Lower leg skin (tissue), 4 donors: Measurements from ENCODE around the gene SRA1. TPM values are rescaled to one million over a fixed set of nuclear protein-coding genes. Genes with fewer than 3 reads are reported as not detected.
A peak's percentile ranks its signal among the peaks of the same experiment; 100 is the strongest.
"Not testable (repeated sequence)": the region's sequence is repeated elsewhere in the genome, so short reads cannot be mapped to it uniquely, and the experiment has no call there.

Source experiments
- DNase-seq, 2 donors: peaks; one replicate each; pipeline ENCODE4 v3.0.0-alpha.2; 2019; ENCODE audit warnings: low spot score in 2 of 2
- H3K4me3 ChIP-seq: fragments of 200-600 bp; sonication (generic); 2 replicates; pipeline ENCODE4 v1.5.1; 2017; ENCODE audit warnings: mild to moderate bottlenecking, low read depth; ENCODE audit not compliant: poor library complexity, severe bottlenecking
- POLR2A ChIP-seq, 2 donors: fragments of 450-650 bp; IDR thresholded peaks; one replicate each; pipeline ENCODE4 v1.6.1; 2016 to 2017; ENCODE audit warnings: antibody characterized with exemption in 2 of 2, mild to moderate bottlenecking in 1 of 2, moderate library complexity in 1 of 2
- WGBS, 2 donors: methylation state at CpG; one replicate each; pipeline ENCODE4 v1.1.5; 2018; 5-methylcytosine and 5-hydroxymethylcytosine counted together
- intact Hi-C: fragments of 100-400 bp; cut with DNase I; formaldehyde crosslinking; loops from one replicate; pipeline ENCODE4 v1.15.0; 2023; ENCODE audit warnings: low total_unique reads
- total RNA-seq, 4 donors: library from RNA; depleted of rRNA; stranded (reverse); fragments of >200 nt; gene quantifications; one replicate each; pipeline ENCODE4 v1.1.0, GENCODE V29; 2016
- TF ChIP-seq, protein P1 (sequence below), 3 donors: fragments of 450-650 bp; IDR thresholded peaks; one replicate each; pipeline ENCODE4 v1.5.1; 2016; ENCODE audit warnings: antibody characterized with exemption in 3 of 3, mild to moderate bottlenecking in 3 of 3, moderate library complexity in 2 of 3

Gene SRA1
- 10 to 100 TPM; 11.4 to 23.9 (median 14.6) TPM for total RNA-seq

GRCh38 chr5:140557136-140557805, at the start of gene SRA1:
Gene SRA1 (minus strand): TSS chr5:140557473. CDS start chr5:140557452, 21 bp downstream.
- intact Hi-C loops: no loop called here
- 1 to 2% methylated on average over 6 to 37 of the region's 46 CpGs for WGBS, 2 donors
- H3K4me3 ChIP-seq: peak within 1 kb of the TSS; percentile 87
- DNase-seq: peak; percentile 93 to 99
- TF ChIP-seq POLR2A (IDR thresholded peaks at IDR 0.05): peak in 1 of 2 donors; percentile 40
- TF ChIP-seq, protein P1, sequence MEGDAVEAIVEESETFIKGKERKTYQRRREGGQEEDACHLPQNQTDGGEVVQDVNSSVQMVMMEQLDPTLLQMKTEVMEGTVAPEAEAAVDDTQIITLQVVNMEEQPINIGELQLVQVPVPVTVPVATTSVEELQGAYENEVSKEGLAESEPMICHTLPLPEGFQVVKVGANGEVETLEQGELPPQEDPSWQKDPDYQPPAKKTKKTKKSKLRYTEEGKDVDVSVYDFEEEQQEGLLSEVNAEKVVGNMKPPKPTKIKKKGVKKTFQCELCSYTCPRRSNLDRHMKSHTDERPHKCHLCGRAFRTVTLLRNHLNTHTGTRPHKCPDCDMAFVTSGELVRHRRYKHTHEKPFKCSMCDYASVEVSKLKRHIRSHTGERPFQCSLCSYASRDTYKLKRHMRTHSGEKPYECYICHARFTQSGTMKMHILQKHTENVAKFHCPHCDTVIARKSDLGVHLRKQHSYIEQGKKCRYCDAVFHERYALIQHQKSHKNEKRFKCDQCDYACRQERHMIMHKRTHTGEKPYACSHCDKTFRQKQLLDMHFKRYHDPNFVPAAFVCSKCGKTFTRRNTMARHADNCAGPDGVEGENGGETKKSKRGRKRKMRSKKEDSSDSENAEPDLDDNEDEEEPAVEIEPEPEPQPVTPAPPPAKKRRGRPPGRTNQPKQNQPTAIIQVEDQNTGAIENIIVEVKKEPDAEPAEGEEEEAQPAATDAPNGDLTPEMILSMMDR (IDR thresholded peaks at IDR 0.05): no peak

DNA sequence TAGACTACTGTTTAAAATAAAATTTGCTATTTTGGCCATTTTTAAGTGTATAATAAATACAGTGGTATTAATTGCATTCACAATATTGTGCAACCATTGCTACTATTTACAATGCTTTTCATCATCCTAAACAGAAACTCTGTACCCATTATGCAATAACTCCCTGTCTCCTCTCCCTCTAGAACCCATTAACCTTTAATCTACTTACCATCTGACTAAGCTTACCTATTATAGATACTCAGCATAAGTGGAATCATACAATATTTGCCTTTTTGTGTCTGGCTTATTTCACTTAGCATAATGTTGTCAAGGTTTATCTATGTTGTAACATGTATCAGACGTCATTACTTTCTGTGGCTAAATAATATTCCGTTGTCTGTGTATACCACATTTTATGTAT, 49.8 kb upstream of the SRA1 start:
- WGBS, 2 donors: 84 to 92% methylated on average over 2 of the region's 2 CpGs
- DNase-seq: no peak
- H3K4me3 ChIP-seq: no peak overlapping the region
- TF ChIP-seq, protein P1 (IDR thresholded peaks at IDR 0.05): no peak
- no peak for TF ChIP-seq POLR2A (IDR thresholded peaks at IDR 0.05)
- intact Hi-C loops: no loop called here

DNA sequence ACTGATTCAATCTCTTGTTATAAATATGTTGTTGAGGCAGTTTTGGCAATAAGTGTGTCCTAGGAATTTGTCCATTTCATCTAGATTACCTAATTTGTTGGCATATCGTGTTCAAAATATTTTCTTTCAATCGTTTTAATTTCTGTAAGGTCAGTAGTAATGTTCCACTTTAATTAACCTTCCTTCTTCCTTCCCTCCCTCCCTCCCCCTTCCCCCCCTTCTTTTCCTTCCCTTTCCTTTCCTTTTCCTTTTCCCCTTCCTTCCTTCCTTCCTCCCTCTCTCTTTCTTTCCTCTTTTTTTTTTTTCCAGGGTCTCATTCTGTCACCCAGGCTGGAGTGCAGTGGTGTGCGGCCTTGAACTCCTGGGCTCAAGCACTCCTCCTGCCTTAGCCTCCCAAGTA, 48.6 kb upstream of the SRA1 start:
- DNase-seq: no peak
- intact Hi-C loops: no loop called here
- no peak overlapping the region for H3K4me3 ChIP-seq
- 69 to 82% methylated on average over 3 of the region's 3 CpGs for WGBS, 2 donors
- TF ChIP-seq, protein P1 (IDR thresholded peaks at IDR 0.05): no peak
- no peak for TF ChIP-seq POLR2A (IDR thresholded peaks at IDR 0.05)

DNA sequence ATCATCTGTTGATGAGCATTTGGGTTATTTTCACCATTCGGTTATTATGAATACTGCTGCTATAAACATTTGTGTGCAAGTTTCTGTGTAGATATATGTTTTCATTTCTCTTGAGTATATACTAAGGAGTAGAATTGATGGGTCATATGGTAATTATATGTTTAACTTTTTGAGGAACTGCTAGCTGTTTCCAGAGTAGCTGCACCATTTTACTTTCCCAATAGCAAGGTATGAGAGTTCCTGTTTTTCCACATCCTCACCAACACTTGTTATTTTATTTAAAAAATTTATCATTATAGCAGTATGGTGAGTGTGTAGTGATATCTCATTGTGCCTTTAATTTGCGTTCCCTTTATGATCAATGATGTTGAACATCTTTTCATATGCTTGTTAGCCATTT, 46.5 kb upstream of the SRA1 start:
- no peak for DNase-seq
- TF ChIP-seq POLR2A (IDR thresholded peaks at IDR 0.05): no peak
- TF ChIP-seq, protein P1 (IDR thresholded peaks at IDR 0.05): no peak
- no peak overlapping the region for H3K4me3 ChIP-seq
- WGBS, 2 donors: 83 to 99% methylated on average over 2 of the region's 2 CpGs
- intact Hi-C loops: no loop called here

- intact Hi-C loops, DNase-seq, H3K4me3 ChIP-seq: not testable (repeated sequence)
- WGBS, 2 donors: 95 to 98% methylated on average over 4 of the region's 4 CpGs
Measured at GRCh38 chr5:140603446-140603698, 46.1 kb upstream of the SRA1 start.

- no peak for DNase-seq
- 72 to 74% methylated on average over 4 of the region's 4 CpGs for WGBS, 2 donors
- TF ChIP-seq, protein P1 (IDR thresholded peaks at IDR 0.05): no peak
- TF ChIP-seq POLR2A (IDR thresholded peaks at IDR 0.05): no peak
- intact Hi-C loops: no loop called here
- no peak overlapping the region for H3K4me3 ChIP-seq
Measured at GRCh38 chr5:140602147-140602546, 44.9 kb upstream of the SRA1 start.
